ENCODE data around the gene CFHR4.

DNA sequence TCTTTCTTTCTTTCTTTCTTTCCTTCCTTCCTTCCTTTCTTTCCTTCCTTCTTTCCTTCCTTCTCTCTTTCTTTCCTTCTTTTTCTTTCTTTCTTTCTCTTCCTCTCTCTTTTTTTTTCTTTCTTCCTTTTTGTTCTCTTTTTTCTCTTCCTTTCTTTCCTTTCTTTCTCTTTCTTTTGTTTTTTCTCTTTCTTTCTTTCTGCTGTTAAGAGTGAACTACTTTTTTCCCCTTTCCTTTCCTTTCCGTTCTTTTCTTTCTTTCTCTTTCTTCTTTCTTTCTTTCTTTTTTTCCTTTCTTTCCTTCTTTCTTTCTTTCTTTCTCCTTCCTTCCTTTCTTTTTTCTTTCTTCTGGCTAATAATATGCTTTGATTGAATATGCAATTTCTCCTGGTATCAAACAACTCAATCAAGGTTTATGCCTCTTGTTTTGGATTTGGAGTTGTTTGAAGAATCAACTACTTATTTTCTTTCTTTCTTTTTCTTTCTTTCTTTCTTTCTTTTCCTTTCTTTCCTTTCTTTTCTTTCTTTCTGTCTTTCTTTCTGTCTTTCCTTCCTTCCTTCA lies 27.4 kb upstream of the CFHR4 start:
- TF ChIP-seq, protein P1, sequence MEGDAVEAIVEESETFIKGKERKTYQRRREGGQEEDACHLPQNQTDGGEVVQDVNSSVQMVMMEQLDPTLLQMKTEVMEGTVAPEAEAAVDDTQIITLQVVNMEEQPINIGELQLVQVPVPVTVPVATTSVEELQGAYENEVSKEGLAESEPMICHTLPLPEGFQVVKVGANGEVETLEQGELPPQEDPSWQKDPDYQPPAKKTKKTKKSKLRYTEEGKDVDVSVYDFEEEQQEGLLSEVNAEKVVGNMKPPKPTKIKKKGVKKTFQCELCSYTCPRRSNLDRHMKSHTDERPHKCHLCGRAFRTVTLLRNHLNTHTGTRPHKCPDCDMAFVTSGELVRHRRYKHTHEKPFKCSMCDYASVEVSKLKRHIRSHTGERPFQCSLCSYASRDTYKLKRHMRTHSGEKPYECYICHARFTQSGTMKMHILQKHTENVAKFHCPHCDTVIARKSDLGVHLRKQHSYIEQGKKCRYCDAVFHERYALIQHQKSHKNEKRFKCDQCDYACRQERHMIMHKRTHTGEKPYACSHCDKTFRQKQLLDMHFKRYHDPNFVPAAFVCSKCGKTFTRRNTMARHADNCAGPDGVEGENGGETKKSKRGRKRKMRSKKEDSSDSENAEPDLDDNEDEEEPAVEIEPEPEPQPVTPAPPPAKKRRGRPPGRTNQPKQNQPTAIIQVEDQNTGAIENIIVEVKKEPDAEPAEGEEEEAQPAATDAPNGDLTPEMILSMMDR (conservative IDR thresholded peaks at IDR 0.05; ENCODE audit: low read depth, low read length) = no peak
- TF ChIP-seq POLR2A (IDR thresholded peaks at IDR 0.05; ENCODE audit: low read depth, low read length) = no peak
- TF ChIP-seq RFX5 (IDR thresholded peaks at IDR 0.05; ENCODE audit: low read depth, low read length) = no peak
- TF ChIP-seq CEBPB (IDR thresholded peaks at IDR 0.05; ENCODE audit: low read depth, low read length) = no peak
- TF ChIP-seq, protein P2, sequence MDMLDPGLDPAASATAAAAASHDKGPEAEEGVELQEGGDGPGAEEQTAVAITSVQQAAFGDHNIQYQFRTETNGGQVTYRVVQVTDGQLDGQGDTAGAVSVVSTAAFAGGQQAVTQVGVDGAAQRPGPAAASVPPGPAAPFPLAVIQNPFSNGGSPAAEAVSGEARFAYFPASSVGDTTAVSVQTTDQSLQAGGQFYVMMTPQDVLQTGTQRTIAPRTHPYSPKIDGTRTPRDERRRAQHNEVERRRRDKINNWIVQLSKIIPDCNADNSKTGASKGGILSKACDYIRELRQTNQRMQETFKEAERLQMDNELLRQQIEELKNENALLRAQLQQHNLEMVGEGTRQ (IDR thresholded peaks at IDR 0.05; ENCODE audit: low read depth, low read length) = no peak
